Endometrium (tissue), 2 donors: ENCODE results near the gene WDSUB1.

ENCODE experiments used
- FAIRE-seq: peaks from 2 replicates; lab custom pipeline; 2012; peaks lifted over from hg19 to GRCh38; lab: Jason Lieb, UNC
- donor health status: control.
- donor health status: control.

The WDSUB1 gene

DNA sequence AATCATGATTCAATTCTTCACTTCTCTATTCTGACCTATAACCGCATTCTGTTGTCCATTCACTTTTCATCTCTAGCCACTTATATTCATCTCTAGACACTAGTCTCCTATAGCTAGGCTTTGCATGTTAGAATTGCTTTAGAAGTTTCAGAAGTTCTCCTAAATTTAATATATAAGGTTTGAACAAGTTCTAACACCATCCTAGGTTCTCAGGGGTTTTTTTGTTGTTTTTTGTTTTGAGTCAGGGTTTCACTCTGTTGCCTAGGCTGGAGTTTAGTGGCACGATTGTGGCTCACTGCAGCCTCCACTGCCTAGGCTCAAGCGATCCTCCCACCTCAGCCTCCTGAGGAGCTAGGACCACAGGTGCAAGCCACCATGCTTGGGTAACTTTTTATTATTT is 19.9 kb downstream of the WDSUB1 start:
- FAIRE-seq: no peak

DNA sequence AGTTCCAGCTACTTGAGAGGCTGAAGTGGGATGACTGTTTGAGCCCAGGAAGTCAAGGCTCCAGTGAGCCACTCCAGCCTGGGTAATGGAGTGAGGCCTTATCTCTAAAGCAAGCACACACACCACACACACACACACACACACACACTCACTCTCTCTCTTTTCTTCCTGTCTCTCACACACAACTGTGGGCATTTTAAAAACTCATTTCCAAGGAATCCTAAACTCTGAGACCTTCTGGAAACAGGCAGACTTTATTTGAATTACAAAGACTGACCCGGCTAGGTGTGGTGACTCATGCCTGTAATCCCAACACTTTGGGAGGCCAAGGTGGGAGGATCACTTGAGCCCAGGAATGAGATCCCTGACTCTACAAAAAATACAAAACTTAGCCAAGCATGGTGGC is 21.3 kb downstream of the WDSUB1 start:
- FAIRE-seq: no peak

GRCh38 chr2:159262904-159263303 is 23.6 kb downstream of the WDSUB1 start:
- no peak for FAIRE-seq

DNA sequence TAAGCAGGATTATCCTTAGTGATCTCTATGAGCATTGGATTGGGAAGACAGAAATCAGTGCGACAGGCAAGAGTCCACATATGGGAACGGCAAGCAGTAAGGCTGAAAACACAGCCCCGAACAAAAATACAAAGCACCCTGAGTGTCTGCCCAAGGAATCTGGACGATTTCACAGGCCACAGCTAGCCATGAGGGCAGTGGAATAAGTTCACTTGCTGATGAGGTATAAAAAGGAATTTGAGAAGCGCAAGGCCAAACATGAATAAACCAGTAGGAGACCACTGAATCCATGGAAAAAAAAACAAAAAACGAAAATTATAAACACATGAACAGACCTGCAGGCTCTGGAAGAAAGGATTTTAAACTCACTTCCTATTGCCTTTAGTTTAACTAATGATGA is 24.3 kb downstream of the WDSUB1 start:
- no peak for FAIRE-seq

DNA sequence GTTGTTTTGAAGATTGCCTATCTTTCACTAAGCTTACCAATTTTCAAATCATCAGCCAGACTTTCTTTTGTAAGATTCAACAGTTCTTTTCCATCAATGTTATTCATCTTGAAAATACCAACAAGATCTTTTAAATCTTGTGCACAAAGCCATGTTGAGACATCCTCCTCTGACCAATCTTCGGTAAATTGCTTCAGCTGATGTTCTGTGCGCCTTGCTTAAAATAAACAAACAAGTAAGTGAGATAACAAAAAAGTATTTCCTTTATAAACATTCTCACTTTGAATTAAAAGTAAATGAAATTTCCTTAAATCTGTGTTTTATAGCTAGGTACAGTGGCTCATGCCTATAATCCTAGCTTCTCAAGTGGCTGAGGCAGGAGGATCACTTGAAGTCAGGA is 30.3 kb downstream of the WDSUB1 start:
- no peak for FAIRE-seq

- no peak for FAIRE-seq
Observed at GRCh38 chr2:159252905-159253304, 33.6 kb downstream of the WDSUB1 start.

DNA sequence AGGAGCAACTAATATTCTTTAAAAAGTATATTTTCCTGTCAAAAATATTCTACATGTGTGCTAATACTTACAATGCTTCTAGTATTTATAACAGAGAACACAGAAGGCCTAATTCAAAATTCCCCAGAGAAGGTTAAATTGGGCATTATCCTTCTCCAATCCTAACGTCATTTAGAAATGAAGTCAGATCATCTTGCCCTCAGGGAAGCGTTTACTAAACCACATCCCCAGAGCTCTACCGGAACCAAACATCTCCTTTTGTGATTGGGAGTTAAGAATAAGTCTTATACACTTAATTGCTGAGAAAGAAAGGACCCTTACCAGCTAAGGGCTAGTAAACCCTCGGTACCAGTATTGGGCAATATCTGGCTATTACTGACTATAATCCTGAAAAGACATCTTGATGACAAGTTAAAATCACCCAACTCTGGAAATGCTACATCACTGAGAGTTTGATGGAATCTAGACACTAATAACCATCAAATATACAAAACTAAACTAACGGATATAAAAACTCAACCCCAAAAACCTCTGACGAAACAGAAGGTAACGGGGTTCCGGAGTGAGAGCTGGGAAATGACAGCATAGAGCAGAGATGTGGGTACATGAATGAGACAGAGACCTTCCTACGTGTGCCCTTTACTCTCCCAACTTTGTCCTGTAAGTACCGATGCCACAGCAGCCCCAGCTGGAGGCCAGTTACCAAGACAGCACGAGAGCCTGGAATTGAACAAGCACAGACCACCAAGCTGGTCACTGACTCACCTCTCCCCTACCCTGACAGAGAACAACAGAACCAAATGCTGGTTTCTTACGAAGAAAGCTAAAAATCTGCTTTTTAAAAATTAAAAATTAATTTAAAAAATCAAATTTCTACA is 35.0 kb downstream of the WDSUB1 start:
- FAIRE-seq: no peak

DNA sequence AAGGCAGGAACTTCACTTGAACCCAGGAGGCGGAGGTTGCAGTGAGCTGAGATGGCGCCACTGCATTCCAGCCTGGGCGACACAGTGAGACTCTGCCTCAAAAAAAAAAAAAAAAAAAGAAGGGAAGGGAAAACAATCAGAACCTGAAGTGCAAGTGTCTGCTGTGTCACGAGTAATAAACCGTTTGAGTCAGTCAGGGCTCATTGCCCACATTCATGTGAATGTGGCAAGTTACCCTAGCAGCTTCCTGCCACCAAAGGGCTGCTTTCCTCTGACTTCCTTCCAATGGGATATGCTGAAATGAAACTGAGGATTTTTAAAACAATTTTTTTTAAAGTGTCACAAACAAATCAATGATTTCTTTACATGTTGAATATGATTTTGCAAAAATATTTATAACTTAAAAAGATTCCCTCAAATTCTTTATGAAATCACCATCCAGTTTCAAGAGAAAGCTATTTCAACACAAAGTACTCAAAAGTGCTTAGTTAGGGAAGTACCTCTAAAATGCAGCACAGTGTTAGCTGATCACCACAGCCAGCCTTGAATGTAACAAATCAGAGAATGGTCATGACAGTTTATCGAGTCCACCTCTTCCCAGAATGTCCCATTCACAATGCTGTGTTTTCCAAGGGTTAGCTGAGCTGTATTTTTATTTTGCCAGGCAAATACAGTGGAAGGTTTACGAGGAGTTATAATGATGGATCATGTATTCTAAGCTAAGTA is 36.4 kb downstream of the WDSUB1 start:
- FAIRE-seq: peak; percentile 59

DNA sequence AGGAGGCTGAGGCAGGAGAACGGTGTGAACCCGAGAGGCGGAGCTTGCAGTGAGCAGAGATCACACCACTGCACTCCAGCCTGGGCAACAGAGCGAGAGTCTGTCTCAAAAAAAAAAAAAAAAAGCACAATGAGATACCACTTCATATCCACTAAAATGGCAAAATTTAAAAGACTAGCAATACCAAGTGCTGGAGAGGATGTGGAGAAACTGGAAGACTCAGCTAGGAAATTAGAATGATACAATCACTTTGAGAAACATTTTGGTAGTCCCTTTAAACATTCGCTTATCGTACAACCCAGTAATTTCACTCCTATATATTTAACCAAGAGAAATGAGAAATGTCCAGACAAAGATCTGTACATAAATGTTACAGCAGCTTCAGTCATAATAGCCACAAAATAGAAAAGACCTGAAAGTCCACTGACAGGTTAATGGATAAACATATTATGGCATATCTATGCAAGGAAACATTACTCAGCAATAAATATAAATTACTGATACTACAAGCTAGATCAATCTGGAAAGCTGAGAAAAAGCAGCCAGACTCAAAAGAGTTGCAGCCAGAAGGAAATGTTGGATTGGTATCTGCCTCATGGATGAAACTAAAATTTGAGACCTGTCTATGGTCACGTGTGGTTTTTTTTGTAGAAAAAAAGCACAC is 40.0 kb downstream of the WDSUB1 start:
- no peak for FAIRE-seq

DNA sequence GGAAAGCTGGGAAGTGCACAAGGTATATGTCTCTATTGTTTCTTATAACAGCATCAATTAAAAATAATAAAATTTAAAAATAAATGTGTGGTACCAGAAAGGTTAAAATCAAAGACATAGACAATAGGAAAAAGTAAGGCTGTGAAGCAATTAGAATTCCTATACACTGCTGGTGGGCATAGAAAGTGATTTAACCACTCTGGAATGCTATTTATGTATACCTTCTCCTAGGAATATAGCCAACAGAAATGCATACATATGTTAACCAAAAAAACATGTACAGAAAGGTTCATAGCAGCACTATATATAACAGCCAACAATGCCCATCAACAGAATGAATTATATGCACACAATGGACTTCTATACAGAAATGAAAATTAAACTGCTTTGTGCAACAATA is 43.0 kb downstream of the WDSUB1 start:
- FAIRE-seq: no peak

GRCh38 chr2:159234868-159235267 is 51.6 kb downstream of the WDSUB1 start:
- no peak for FAIRE-seq

- FAIRE-seq: no peak
Observed at GRCh38 chr2:159232456-159233170, 53.9 kb downstream of the WDSUB1 start.

GRCh38 chr2:159230145-159230877 is 56.2 kb downstream of the WDSUB1 start:
- no peak for FAIRE-seq

DNA sequence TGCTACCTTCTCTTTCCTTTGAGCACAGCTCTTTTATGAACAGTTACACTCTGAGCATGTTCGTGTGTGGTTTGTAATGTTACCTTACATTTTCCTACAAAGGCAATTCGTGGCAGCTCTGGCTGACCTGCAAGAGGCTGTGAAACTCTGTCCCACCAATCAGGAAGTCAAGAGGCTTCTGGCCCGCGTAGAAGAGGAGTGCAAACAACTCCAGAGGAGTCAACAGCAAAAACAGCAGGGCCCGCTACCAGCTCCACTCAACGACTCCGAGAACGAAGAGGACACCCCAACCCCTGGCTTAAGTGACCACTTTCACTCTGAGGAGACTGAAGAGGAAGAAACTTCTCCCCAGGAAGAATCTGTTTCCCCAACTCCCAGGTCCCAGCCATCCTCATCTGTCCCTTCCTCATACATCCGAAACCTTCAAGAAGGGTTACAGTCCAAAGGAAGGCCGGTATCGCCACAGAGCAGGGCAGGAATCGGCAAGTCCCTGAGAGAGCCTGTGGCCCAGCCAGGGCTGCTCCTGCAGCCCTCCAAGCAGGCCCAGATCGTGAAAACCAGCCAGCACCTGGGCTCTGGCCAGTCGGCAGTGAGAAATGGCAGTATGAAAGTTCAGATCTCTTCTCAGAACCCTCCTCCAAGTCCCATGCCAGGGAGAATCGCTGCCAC is 56.9 kb downstream of the WDSUB1 start:
- FAIRE-seq: no peak

- FAIRE-seq: no peak
Observed at GRCh38 chr2:159228081-159228581, 58.4 kb downstream of the WDSUB1 start.

DNA sequence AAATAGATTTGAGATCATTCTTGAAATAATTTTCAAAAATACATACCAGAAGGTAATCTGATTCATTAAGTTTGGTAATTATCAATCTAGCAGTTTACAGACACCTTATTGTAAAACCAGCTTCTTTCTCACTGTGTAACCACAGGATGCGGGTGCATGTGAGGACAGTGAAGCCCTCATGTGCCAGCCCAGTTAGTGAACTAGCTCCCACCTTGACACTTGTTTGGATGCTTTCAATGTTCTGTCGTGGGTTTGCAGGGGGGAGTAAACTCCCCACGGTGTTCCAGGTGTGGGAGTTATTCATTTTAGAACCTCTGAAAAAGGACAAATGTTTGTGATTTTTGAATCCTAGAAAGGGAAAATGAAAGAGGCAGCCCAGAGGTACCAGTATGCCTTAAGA is 59.0 kb downstream of the WDSUB1 start:
- no peak for FAIRE-seq

DNA sequence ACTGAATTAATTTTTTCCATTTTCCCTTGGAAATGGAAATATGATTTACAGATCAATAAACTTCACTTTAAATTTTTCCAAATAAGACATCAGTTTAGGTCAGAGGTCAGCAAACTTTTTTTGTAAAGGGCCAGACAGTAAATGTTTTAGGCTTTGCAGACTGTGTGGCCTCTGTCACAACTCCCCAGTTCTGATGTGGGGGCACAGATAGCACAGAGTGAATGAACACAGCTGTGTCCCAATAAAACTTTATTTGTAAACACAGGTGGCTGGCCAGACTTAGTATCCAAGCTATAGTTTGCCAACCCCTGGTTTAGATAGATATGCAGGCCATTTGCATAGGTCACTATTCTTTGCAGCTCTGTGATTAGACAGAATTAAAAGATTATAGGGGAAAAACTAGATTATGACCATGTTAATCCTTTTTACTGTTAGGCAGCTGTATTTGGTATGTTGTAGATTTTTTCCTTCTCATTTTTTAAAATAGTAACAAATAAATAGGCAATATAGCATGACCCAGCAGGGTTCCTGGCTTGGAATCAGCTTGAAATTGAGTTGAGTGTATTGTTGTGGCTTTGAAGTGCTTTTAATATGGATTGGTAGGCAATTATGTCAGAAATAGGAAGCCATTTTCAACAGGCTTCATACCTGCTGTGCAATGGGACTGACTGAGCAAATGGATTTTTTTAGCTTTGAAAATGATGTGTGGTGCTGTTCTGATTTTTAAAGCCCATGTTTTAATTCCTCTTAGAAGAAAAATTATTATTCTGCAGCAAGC is 59.7 kb downstream of the WDSUB1 start:
- no peak for FAIRE-seq

DNA sequence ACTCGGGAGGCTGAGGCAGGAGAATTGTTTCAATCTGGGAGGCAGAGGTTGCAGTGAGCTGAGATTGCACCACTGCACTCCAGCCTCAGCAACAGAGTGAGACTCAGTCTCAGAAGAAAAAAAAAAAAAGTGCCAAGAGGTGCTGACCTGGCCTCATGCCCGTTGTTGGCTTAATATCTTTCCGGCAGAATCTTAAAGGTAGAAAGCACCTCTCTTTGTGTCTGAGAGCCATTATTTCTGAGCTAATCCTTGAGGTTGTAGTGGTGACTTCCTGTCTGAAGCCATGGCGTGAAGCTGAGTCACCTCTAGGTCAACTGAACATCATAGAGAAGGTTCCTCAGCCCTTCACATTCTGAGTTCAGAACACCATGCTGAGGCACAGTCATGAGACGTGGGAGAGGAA is 60.4 kb downstream of the WDSUB1 start:
- FAIRE-seq: no peak

GRCh38 chr2:159225025-159226016 is 61.2 kb downstream of the WDSUB1 start:
- FAIRE-seq: no peak
